ENCODE measurements around the gene SH3GL2. TPM values are rescaled to one million over a fixed set of nuclear protein-coding genes. Genes with fewer than 3 reads are reported as not detected.

The SH3GL2 gene
- total RNA-seq, 1 donor from 2014 or later, result 0.20 TPM

GRCh38 chr9:17611342-17611741, 32.5 kb downstream of the SH3GL2 start:
- no peak for DNase-seq

GRCh38 chr9:17611917-17612316, 33.1 kb downstream of the SH3GL2 start:
- DNase-seq, result no peak

- DNase-seq, result no peak
Observed at GRCh38 chr9:17613758-17614157, 34.9 kb downstream of the SH3GL2 start.

- DNase-seq, result no peak
Observed at GRCh38 chr9:17614250-17614649, 35.4 kb downstream of the SH3GL2 start.

GRCh38 chr9:17614903-17615302, 36.0 kb downstream of the SH3GL2 start:
- DNase-seq, result no peak

GRCh38 chr9:17622141-17622540, 43.3 kb downstream of the SH3GL2 start:
- DNase-seq, result no peak

GRCh38 chr9:17622749-17623148, 43.9 kb downstream of the SH3GL2 start:
- no peak for DNase-seq

- no peak for DNase-seq
Observed at GRCh38 chr9:17623965-17624364, 45.1 kb downstream of the SH3GL2 start.

GRCh38 chr9:17624571-17624970, 45.7 kb downstream of the SH3GL2 start:
- no peak for DNase-seq

- no peak for DNase-seq
Observed at GRCh38 chr9:17625644-17626388, 47.0 kb downstream of the SH3GL2 start.

GRCh38 chr9:17627641-17628040, 48.8 kb downstream of the SH3GL2 start:
- no peak for DNase-seq

- DNase-seq, result no peak
Observed at GRCh38 chr9:17628624-17629023, 49.8 kb downstream of the SH3GL2 start.

GRCh38 chr9:17630531-17630949, 51.7 kb downstream of the SH3GL2 start:
- DNase-seq, result no peak

- no peak for DNase-seq
Observed at GRCh38 chr9:17631396-17631795, 52.5 kb downstream of the SH3GL2 start.

GRCh38 chr9:17632994-17633393, 54.1 kb downstream of the SH3GL2 start:
- no peak for DNase-seq

GRCh38 chr9:17635115-17635890, 56.4 kb downstream of the SH3GL2 start:
- no peak for DNase-seq

GRCh38 chr9:17636349-17636748, 57.5 kb downstream of the SH3GL2 start:
- no peak for DNase-seq

GRCh38 chr9:17636821-17637220, 58.0 kb downstream of the SH3GL2 start:
- DNase-seq, result no peak

GRCh38 chr9:17637229-17637628, 58.4 kb downstream of the SH3GL2 start:
- no peak for DNase-seq

- no peak for DNase-seq
Observed at GRCh38 chr9:17648516-17648915, 69.7 kb downstream of the SH3GL2 start.

GRCh38 chr9:17651725-17652124, 72.9 kb downstream of the SH3GL2 start:
- no peak for DNase-seq

- no peak for DNase-seq
Observed at GRCh38 chr9:17653947-17654465, 75.1 kb downstream of the SH3GL2 start.

- DNase-seq, result no peak
Observed at GRCh38 chr9:17656889-17657288, 78.0 kb downstream of the SH3GL2 start.

- no peak for DNase-seq
Observed at GRCh38 chr9:17658237-17658636, 79.4 kb downstream of the SH3GL2 start.

Data from skin of body (tissue), 2 donors.